Heart left ventricle (tissue), 16 donors: ENCODE measurements around the gene CCL17. TPM values are rescaled to one million over a fixed set of nuclear protein-coding genes. Genes with fewer than 3 reads are reported as not detected.
A peak's percentile ranks its signal among the peaks of the same experiment; 100 is the strongest.

Experiments
- ATAC-seq, 4 donors: fragments of 200-7000 bp; cut with Tn5 transposase; one replicate each; pipeline ENCODE4 v1.9.1; 2020 to 2022; ENCODE audit warnings: moderate library complexity in 4 of 4, mild to moderate bottlenecking in 3 of 4, moderate number of reproducible peaks in 1 of 4
- DNase-seq, 5 donors: peaks; one replicate each; pipeline ENCODE4 v3.0.0-alpha.2; 2020
- H3K27ac ChIP-seq, 12 donors: fragments of 200-600 bp; sonication (generic) in 4 of 12; one replicate each; pipeline versions ENCODE4 v1.5.0 to v1.8.0; 2016 to 2022; ENCODE audit warnings: mild to moderate bottlenecking in 2 of 12
- H3K27me3 ChIP-seq, 9 donors: fragments of 200-600 bp; sonication (generic) in 2 of 9; one replicate each; pipeline versions ENCODE4 v1.5.1 to v1.8.0; 2016 to 2022; ENCODE audit warnings: mild to moderate bottlenecking in 3 of 9
- H3K36me3 ChIP-seq, 9 donors: fragments of 200-600 bp; sonication (generic) in 2 of 9; one replicate each; pipeline versions ENCODE4 v1.5.0 to v1.8.0; 2018 to 2022; ENCODE audit warnings: mild to moderate bottlenecking in 2 of 9
- H3K4me1 ChIP-seq, 12 donors: fragments of 200-600 bp; sonication (generic) in 4 of 12; one replicate each; pipeline versions ENCODE4 v1.5.0 to v1.8.0; 2016 to 2022; ENCODE audit warnings: mild to moderate bottlenecking in 3 of 12
- H3K4me3 ChIP-seq, 12 donors: fragments of 200-600 bp; sonication (generic) in 4 of 12; one replicate each; pipeline versions ENCODE4 v1.5.0 to v1.8.0; 2017 to 2022; ENCODE audit warnings: mild to moderate bottlenecking in 9 of 12, moderate library complexity in 4 of 12
- H3K9me3 ChIP-seq, 12 donors: fragments of 200-600 bp; sonication (generic) in 4 of 12; one replicate each; pipeline versions ENCODE4 v1.5.0 to v1.8.0; 2016 to 2022; ENCODE audit warnings: mild to moderate bottlenecking in 1 of 12
- CTCF ChIP-seq, 12 donors: fragments of 200-600 bp; sonication (generic) in 4 of 12; IDR thresholded peaks; one replicate each; pipeline versions ENCODE4 v1.5.0 to v1.8.0; 2018 to 2022; ENCODE audit warnings: antibody characterized with exemption in 12 of 12, mild to moderate bottlenecking in 5 of 12
- POLR2A ChIP-seq, 2 donors: fragments of 450-650 bp; IDR thresholded peaks; one replicate each; pipeline ENCODE4 v1.6.1; 2017; ENCODE audit warnings: antibody characterized with exemption in 2 of 2, mild to moderate bottlenecking in 2 of 2, moderate library complexity in 2 of 2
- WGBS, 4 donors: extraction: QIAGEN DNeasy Blood & Tissue Kit in 2 of 4; methylation state at CpG; one replicate each; pipeline versions ENCODE4 v1.1.5 to v1.1.7; 2013 to 2018; 5-methylcytosine and 5-hydroxymethylcytosine counted together
- intact Hi-C, 10 donors: fragments of 100-400 bp; cut with DNase I; formaldehyde crosslinking; loops; one replicate each; pipeline versions ENCODE4 v1.11.1 to v1.14.2; 2022
- polyA plus RNA-seq, 2 donors: library from polyadenylated mRNA; stranded (reverse); fragments of 200-250 nt; gene quantifications; one replicate each; pipeline ENCODE4 v1.2.3, GENCODE V29; 2013
- total RNA-seq, 9 donors: library from RNA; depleted of rRNA in 2 of 9; stranded (reverse); fragments of >200 nt in 2 of 9; fragmentation: NEBNext Ultra II Directional in 3 of 9; extraction: Animal tissue kit (Norgen Biotek cat#: 25700) in 3 of 9; gene quantifications; one replicate each; pipeline versions ENCODE4 v1.1.0 to v1.2.4, GENCODE V29; 2016 to 2023
- donor health status: ischemic (EF 13 %, LVEDD 7.1; RV severe dilation, severe dysfunction).
- donor health status: healthy with polysubstance abuse.
- donor health status: DM: no; HTN: yes; CAD: no.
- donor health status: DM: no; HTN: no; CAD: no.
- donor health status: ischemic (EF 25% LVEDD 6.9; RV normal size, moderate dysfunction).
- donor health status: ischemic (EF 25% LVEDD 5.7; RV mildly dilated, moderate dysfunction).
- donor health status: healthy.
- donor health status: DM: yes; HTN: yes; CAD: no.
- donor health status: ischemic (EF 35%, LVEDD 5.7; RV mildly dilated, moderate dysfunction).
- donor health status: nonischemic (EF 11% LVEDD 7.7; RV severe dilation, severe dysfunction).
- donor health status: DM: yes; HTN: yes; CAD: no.
- donor health status: PGD.
- donor health status: ischemic (EF 29% LVEDD 5.4; RV normal size, mild dysfunction).
- donor health status: nonischemic (EF 23%, LVEDD 6.1; RV moderate dilation, normal function).

The CCL17 gene
- total and polyA plus RNA-seq, 11 donors = 0.26 to 4.0 (median 1.0) TPM; not detected in 8

- Histone ChIP-seq H3K4me3 (no peak overlapping the region), H3K4me1 (peaks cover 0 to 75% (median 36%) of the 10 kb centered on the region in 12 donors), H3K9me3 (no peaks in the 10 kb centered on the region), H3K27ac (peak overlapping the region in 3 of 12 donors; percentile 3 to 30 (median 15)), H3K36me3 (peaks cover 0 to 31% (median 0%) of the 10 kb centered on the region in 9 donors), H3K27me3 (no peaks in the 10 kb centered on the region)
- WGBS, 4 donors = 45 to 79% (median 52%) methylated on average over 5 to 10 of the region's 10 CpGs
- no peak for TF ChIP-seq CTCF (IDR thresholded peaks at IDR 0.05)
- no peak for TF ChIP-seq POLR2A (IDR thresholded peaks at IDR 0.05)
- DNase-seq (peak in 1 of 5 donors; percentile 44), ATAC-seq (peak in 1 of 4 donors; percentile 14)
- intact Hi-C loops = loop anchor here in 1 of 10 donors (10.0 kb wide), 1 partner anchor 65 kb away; no protein-coding TSS in a partner anchor
Observed at GRCh38 chr16:57379579-57379978, 25.0 kb upstream of the CCL17 start.

- H3K4me1 ChIP-seq = peaks cover 0 to 67% (median 42%) of the 10 kb centered on the region in 12 donors
- WGBS, 4 donors = 55 to 64% (median 59%) methylated on average over 6 to 8 of the region's 8 CpGs
- no peak overlapping the region for H3K4me3 ChIP-seq
- peak in 2 of 4 donors; percentile 5 to 9 for ATAC-seq
- intact Hi-C loops = no loop called here
- no peaks in the 10 kb centered on the region for H3K9me3 ChIP-seq
- H3K36me3 ChIP-seq = peaks cover 0 to 30% (median 0%) of the 10 kb centered on the region in 9 donors
- H3K27me3 ChIP-seq = no peaks in the 10 kb centered on the region
- peak in 2 of 5 donors; percentile 39 to 74 for DNase-seq
- TF ChIP-seq POLR2A (IDR thresholded peaks at IDR 0.05) (no peak), CTCF (IDR thresholded peaks at IDR 0.05) (no peak)
- peak overlapping the region in 10 of 12 donors; percentile 11 to 46 (median 34) for H3K27ac ChIP-seq
Observed at GRCh38 chr16:57380671-57381462, 23.7 kb upstream of the CCL17 start.

- Histone ChIP-seq H3K4me3 (no peak overlapping the region), H3K27ac (peak overlapping the region in 2 of 12 donors; percentile 30 to 46), H3K36me3 (peaks cover 0 to 28% (median 0%) of the 10 kb centered on the region in 9 donors), H3K4me1 (peaks cover 3 to 71% (median 49%) of the 10 kb centered on the region in 12 donors), H3K27me3 (no peaks in the 10 kb centered on the region), H3K9me3 (no peaks in the 10 kb centered on the region)
- WGBS, 4 donors = 83 to 91% (median 87%) methylated on average over 29 to 35 of the region's 35 CpGs
- ATAC-seq (no peak), DNase-seq (no peak)
- TF ChIP-seq POLR2A (IDR thresholded peaks at IDR 0.05) = no peak
- TF ChIP-seq CTCF (IDR thresholded peaks at IDR 0.05) = no peak
- intact Hi-C loops = no loop called here
Observed at GRCh38 chr16:57381791-57382534, 22.6 kb upstream of the CCL17 start.
